ENCODE results near the gene RBCK1.

DNA sequence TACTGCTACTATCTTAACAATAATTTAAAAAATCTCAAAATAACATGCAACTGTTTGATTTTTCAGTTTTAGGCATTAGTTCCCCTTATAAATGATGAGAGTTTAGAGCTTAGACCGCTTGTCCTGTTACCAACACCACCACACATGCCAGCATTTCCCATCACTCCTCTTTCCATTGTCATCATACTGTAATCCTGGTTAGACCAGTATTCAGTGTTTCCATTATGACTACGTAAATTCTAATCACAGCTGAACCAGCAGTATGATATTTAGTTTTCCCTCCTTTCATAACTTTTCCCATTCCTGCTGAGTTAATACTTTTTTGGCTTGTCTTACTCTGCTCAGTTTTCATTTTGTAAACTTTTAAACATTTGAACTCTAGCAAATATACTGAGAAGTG lies 66.5 kb downstream of the RBCK1 start:
- TF ChIP-seq, protein P1, sequence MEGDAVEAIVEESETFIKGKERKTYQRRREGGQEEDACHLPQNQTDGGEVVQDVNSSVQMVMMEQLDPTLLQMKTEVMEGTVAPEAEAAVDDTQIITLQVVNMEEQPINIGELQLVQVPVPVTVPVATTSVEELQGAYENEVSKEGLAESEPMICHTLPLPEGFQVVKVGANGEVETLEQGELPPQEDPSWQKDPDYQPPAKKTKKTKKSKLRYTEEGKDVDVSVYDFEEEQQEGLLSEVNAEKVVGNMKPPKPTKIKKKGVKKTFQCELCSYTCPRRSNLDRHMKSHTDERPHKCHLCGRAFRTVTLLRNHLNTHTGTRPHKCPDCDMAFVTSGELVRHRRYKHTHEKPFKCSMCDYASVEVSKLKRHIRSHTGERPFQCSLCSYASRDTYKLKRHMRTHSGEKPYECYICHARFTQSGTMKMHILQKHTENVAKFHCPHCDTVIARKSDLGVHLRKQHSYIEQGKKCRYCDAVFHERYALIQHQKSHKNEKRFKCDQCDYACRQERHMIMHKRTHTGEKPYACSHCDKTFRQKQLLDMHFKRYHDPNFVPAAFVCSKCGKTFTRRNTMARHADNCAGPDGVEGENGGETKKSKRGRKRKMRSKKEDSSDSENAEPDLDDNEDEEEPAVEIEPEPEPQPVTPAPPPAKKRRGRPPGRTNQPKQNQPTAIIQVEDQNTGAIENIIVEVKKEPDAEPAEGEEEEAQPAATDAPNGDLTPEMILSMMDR (IDR thresholded peaks at IDR 0.05), result no peak
- TF ChIP-seq POLR2A (IDR thresholded peaks at IDR 0.05) (no peak), POLR2AphosphoS5 (IDR thresholded peaks at IDR 0.05) (no peak), EP300 (IDR thresholded peaks at IDR 0.05) (no peak)

Measured in stomach (tissue), 4 donors.